Measurements from ENCODE around the gene USP6NL.
A peak's percentile ranks its signal among the peaks of the same experiment; 100 is the strongest.

Gene USP6NL

DNA sequence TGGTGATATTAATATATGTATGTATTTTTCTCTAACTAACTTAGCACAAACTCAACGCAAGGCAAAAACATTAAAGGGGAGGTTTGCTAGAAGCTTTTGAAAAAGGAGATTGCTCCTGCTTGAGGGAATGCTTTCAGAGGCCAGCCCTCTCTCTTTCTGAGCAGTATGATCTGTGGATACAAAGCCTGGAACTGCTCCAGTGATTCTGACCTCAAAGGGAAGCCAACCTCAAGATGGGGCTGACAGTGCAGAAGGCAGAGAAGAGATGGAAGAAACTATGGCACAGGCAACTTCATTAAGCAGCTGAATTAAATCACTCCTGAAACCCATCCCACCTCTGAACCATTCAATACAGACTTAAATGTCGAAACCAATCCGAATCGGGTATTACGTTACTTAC, 102.4 kb downstream of the USP6NL start:
- WGBS (ENCODE audit: extremely low coverage, insufficient coverage, low lambda C conversion rate): 100% methylated on average over 3 of the region's 5 CpGs

DNA sequence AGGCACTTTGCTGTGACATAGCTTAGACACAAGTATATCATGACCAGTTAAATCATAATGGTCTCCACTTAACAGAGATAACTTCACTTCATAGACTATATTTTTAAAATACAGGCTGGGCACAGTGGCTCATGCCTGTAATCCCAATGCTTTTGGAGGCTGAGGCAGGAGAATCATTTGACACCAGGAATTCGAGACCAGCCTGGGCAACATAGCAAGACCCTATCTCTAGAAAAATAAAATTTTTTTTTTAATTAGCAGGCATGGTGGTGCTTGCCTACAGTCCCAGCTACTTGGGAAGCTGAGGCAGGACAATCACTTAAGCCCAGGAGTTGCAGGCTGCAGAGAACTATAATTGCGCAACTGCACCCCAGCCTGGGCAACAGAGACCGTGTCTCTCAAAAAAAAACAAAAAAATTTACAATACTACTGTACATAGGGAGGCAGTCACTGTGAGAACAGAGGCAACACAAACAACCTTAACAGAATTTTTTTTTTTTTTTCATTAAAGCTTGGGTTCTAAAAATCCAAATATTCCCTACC, 105.1 kb downstream of the USP6NL start:
- Histone ChIP-seq H3K79me1 (ENCODE audit: low read length) (no peaks in the 10 kb centered on the region), H3K4me3 (ENCODE audit: low read length) (no peak overlapping the region), H3K9ac (ENCODE audit: low read length) (no peak overlapping the region), H3K36me3 (ENCODE audit: control insufficient read depth, insufficient read depth, low read length) (no peaks in the 10 kb centered on the region), H3K27me3 (ENCODE audit: insufficient read depth, low read length, poor library complexity) (no peaks in the 10 kb centered on the region), H4K5ac (ENCODE audit: low read length) (no peak overlapping the region), H2BK5ac (ENCODE audit: low read length) (no peak overlapping the region), H3K4ac (ENCODE audit: low read depth, low read length) (no peak overlapping the region), H4K8ac (ENCODE audit: low read depth, low read length) (no peak overlapping the region), H2AK5ac (ENCODE audit: low read length) (no peak overlapping the region), H3K4me1 (ENCODE audit: control insufficient read depth, low read depth, low read length) (peaks cover 3% of the 10 kb centered on the region), H3K56ac (ENCODE audit: low read length) (no peak overlapping the region), H2BK15ac (replicated peaks; ENCODE audit: low read depth) (no peak overlapping the region), H3K23ac (ENCODE audit: low read length) (no peak overlapping the region), H2BK120ac (ENCODE audit: low read depth, low read length) (no peak overlapping the region), H3K18ac (ENCODE audit: low read length) (no peak overlapping the region), H3K27ac (ENCODE audit: low read depth, low read length) (no peak overlapping the region), H3K79me2 (ENCODE audit: control insufficient read depth, insufficient read depth, low read length) (no peaks in the 10 kb centered on the region), H3K4me2 (ENCODE audit: low read length) (no peak overlapping the region)
- no peak for DNase-seq
- no CpG with 5 or more reads among the region's 3 CpGs for WGBS (ENCODE audit: extremely low coverage, insufficient coverage, low lambda C conversion rate)

More for the DNA sequence above, 102.4 kb downstream of the USP6NL start:
- H3K56ac ChIP-seq (ENCODE audit: low read length): no peak overlapping the region
- no peak overlapping the region for H3K27ac ChIP-seq (ENCODE audit: low read depth, low read length)
- H3K18ac ChIP-seq (ENCODE audit: low read length): no peak overlapping the region
- H4K5ac ChIP-seq (ENCODE audit: low read length): no peak overlapping the region
- no peaks in the 10 kb centered on the region for H3K79me2 ChIP-seq (ENCODE audit: control insufficient read depth, insufficient read depth, low read length)
- no peaks in the 10 kb centered on the region for H3K27me3 ChIP-seq (ENCODE audit: insufficient read depth, low read length, poor library complexity)
- H3K4me1 ChIP-seq (ENCODE audit: control insufficient read depth, low read depth, low read length): peaks cover 3% of the 10 kb centered on the region
- H3K23ac ChIP-seq (ENCODE audit: low read length): no peak overlapping the region
- no peaks in the 10 kb centered on the region for H3K79me1 ChIP-seq (ENCODE audit: low read length)
- no peaks in the 10 kb centered on the region for H3K36me3 ChIP-seq (ENCODE audit: control insufficient read depth, insufficient read depth, low read length)
- H2AK5ac ChIP-seq (ENCODE audit: low read length): no peak overlapping the region
- no peak overlapping the region for H3K9ac ChIP-seq (ENCODE audit: low read length)
- H3K4me2 ChIP-seq (ENCODE audit: low read length): no peak overlapping the region
- no peak overlapping the region for H2BK120ac ChIP-seq (ENCODE audit: low read depth, low read length)
- no peak overlapping the region for H3K4ac ChIP-seq (ENCODE audit: low read depth, low read length)
- H4K8ac ChIP-seq (ENCODE audit: low read depth, low read length): no peak overlapping the region
- H2BK15ac ChIP-seq (replicated peaks; ENCODE audit: low read depth): no peak overlapping the region
- H3K4me3 ChIP-seq (ENCODE audit: low read length): no peak overlapping the region
- no peak for DNase-seq
- no peak overlapping the region for H2BK5ac ChIP-seq (ENCODE audit: low read length)

DNA sequence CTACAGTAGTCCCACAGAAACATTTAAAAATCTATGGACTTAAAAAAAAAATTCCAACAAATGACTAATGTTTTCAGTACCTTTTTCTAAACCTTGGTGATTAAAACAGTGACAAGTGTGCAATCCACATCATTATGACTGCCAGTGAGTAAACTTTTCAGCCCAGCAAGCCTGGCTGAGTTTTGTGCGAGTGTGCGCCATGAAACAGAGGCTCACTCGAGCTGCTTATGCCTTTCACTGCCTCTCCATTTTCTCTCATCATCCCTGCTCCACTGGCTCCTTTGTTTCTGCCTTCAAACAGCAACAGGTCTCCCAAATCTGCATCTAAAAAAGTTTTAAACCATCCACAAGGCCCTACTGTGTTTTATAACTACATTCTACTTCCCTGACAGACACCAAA, 105.8 kb downstream of the USP6NL start:
- Histone ChIP-seq H3K36me3 (ENCODE audit: control insufficient read depth, insufficient read depth, low read length) (no peaks in the 10 kb centered on the region), H4K8ac (ENCODE audit: low read depth, low read length) (no peak overlapping the region), H4K5ac (ENCODE audit: low read length) (no peak overlapping the region), H2BK15ac (replicated peaks; ENCODE audit: low read depth) (no peak overlapping the region), H3K79me1 (ENCODE audit: low read length) (no peaks in the 10 kb centered on the region), H3K4me1 (ENCODE audit: control insufficient read depth, low read depth, low read length) (peaks cover 3% of the 10 kb centered on the region), H2AK5ac (ENCODE audit: low read length) (no peak overlapping the region), H3K9ac (ENCODE audit: low read length) (no peak overlapping the region), H3K4ac (ENCODE audit: low read depth, low read length) (no peak overlapping the region), H3K27ac (ENCODE audit: low read depth, low read length) (no peak overlapping the region), H2BK120ac (ENCODE audit: low read depth, low read length) (no peak overlapping the region), H3K23ac (ENCODE audit: low read length) (no peak overlapping the region), H3K56ac (ENCODE audit: low read length) (peak overlapping the region; percentile 12), H3K27me3 (ENCODE audit: insufficient read depth, low read length, poor library complexity) (no peaks in the 10 kb centered on the region), H3K4me2 (ENCODE audit: low read length) (no peak overlapping the region), H3K4me3 (ENCODE audit: low read length) (no peak overlapping the region), H3K79me2 (ENCODE audit: control insufficient read depth, insufficient read depth, low read length) (no peaks in the 10 kb centered on the region), H2BK5ac (ENCODE audit: low read length) (no peak overlapping the region), H3K18ac (ENCODE audit: low read length) (no peak overlapping the region)
- no peak for DNase-seq
- no CpG with 5 or more reads among the region's 3 CpGs for WGBS (ENCODE audit: extremely low coverage, insufficient coverage, low lambda C conversion rate)

DNA sequence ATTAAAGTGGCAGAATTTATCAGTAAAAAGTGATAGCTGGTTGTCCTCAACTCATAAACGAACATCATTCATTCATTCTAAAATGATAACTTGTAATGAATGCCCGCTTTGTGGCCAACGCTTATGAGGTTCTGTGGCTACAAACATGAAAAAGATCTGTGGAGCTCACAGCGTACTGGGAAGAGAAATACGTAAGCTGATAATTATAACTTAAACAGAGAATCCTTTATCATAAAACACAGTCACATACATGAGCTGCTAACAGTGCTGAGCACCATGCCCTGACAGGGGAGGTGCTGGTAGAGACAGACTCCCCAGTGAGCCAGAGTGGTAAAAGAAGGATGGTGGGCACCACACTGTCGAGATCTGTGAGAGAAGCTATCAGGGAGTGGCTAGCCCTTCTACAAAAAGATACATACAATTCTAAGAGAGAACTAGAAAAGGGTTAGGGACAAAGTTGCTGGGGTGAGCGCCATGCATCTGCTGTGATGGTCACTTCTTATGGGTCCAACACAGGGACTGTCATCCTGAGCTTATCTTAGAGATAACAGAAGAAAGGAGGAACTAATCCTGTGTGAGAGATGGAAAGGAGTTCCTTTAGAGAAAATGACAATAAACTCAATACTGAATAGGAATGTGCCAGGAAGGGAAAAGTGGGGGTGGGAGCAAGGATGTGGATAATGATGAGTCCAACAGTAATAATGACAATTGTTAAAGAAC, 106.7 kb downstream of the USP6NL start:
- no peak overlapping the region for H3K18ac ChIP-seq (ENCODE audit: low read length)
- no peak overlapping the region for H4K8ac ChIP-seq (ENCODE audit: low read depth, low read length)
- no peak overlapping the region for H3K27ac ChIP-seq (ENCODE audit: low read depth, low read length)
- no peak overlapping the region for H3K56ac ChIP-seq (ENCODE audit: low read length)
- H4K5ac ChIP-seq (ENCODE audit: low read length): no peak overlapping the region
- H3K36me3 ChIP-seq (ENCODE audit: control insufficient read depth, insufficient read depth, low read length): no peaks in the 10 kb centered on the region
- H2BK120ac ChIP-seq (ENCODE audit: low read depth, low read length): no peak overlapping the region
- H2BK15ac ChIP-seq (replicated peaks; ENCODE audit: low read depth): no peak overlapping the region
- no peak overlapping the region for H3K23ac ChIP-seq (ENCODE audit: low read length)
- H2AK5ac ChIP-seq (ENCODE audit: low read length): no peak overlapping the region
- H3K27me3 ChIP-seq (ENCODE audit: insufficient read depth, low read length, poor library complexity): no peaks in the 10 kb centered on the region
- no peak overlapping the region for H3K4ac ChIP-seq (ENCODE audit: low read depth, low read length)
- H3K79me1 ChIP-seq (ENCODE audit: low read length): no peaks in the 10 kb centered on the region
- H2BK5ac ChIP-seq (ENCODE audit: low read length): no peak overlapping the region
- peaks cover 3% of the 10 kb centered on the region for H3K4me1 ChIP-seq (ENCODE audit: control insufficient read depth, low read depth, low read length)
- H3K79me2 ChIP-seq (ENCODE audit: control insufficient read depth, insufficient read depth, low read length): no peaks in the 10 kb centered on the region
- no peak overlapping the region for H3K4me3 ChIP-seq (ENCODE audit: low read length)
- peak; percentile 73 for DNase-seq
- H3K9ac ChIP-seq (ENCODE audit: low read length): no peak overlapping the region
- no CpG with 5 or more reads among the region's 7 CpGs for WGBS (ENCODE audit: extremely low coverage, insufficient coverage, low lambda C conversion rate)
- H3K4me2 ChIP-seq (ENCODE audit: low read length): no peak overlapping the region

DNA sequence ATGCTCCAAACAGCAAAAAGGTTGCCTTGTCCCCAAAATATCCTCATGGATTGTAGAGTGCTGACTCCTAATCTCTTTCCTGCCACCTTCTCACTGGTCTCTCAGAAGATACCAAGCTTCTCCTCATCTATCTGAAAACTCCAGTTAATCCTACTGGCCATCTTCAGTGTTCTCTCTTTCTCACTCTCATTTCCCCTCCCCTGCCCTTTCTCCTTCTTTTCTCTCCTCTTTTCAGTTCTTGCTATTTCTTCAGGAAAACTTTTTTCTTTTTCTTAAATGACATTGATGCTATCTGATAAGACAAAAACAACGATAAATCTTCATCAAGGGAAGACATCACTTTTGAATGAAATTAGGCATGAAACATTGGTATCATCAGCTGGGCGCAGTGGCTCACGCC, 109.8 kb downstream of the USP6NL start:
- Histone ChIP-seq H3K4me1 (ENCODE audit: control insufficient read depth, low read depth, low read length) (peaks cover 3% of the 10 kb centered on the region), H3K4me2 (ENCODE audit: low read length) (no peak overlapping the region), H3K27me3 (ENCODE audit: insufficient read depth, low read length, poor library complexity) (no peaks in the 10 kb centered on the region), H4K5ac (ENCODE audit: low read length) (no peak overlapping the region), H3K4me3 (ENCODE audit: low read length) (no peak overlapping the region), H3K56ac (ENCODE audit: low read length) (no peak overlapping the region), H3K9ac (ENCODE audit: low read length) (no peak overlapping the region), H3K36me3 (ENCODE audit: control insufficient read depth, insufficient read depth, low read length) (no peaks in the 10 kb centered on the region), H3K27ac (ENCODE audit: low read depth, low read length) (no peak overlapping the region), H2BK5ac (ENCODE audit: low read length) (no peak overlapping the region), H3K18ac (ENCODE audit: low read length) (no peak overlapping the region), H3K79me1 (ENCODE audit: low read length) (no peaks in the 10 kb centered on the region), H3K4ac (ENCODE audit: low read depth, low read length) (no peak overlapping the region), H2AK5ac (ENCODE audit: low read length) (no peak overlapping the region), H4K8ac (ENCODE audit: low read depth, low read length) (no peak overlapping the region), H2BK15ac (replicated peaks; ENCODE audit: low read depth) (no peak overlapping the region), H2BK120ac (ENCODE audit: low read depth, low read length) (no peak overlapping the region), H3K23ac (ENCODE audit: low read length) (no peak overlapping the region), H3K79me2 (ENCODE audit: control insufficient read depth, insufficient read depth, low read length) (no peaks in the 10 kb centered on the region)
- WGBS (ENCODE audit: extremely low coverage, insufficient coverage, low lambda C conversion rate): no CpG with 5 or more reads among the region's 3 CpGs
- no peak for DNase-seq
